ENCODE measurements around the gene KLF2. TPM values are rescaled to one million over a fixed set of nuclear protein-coding genes. Genes with fewer than 3 reads are reported as not detected.

Gene KLF2
- total and polyA plus RNA-seq, 10 of the 15 experiments (the other 5 are each of a cell fraction or from before 2014, with no cell fraction given) = 0.16 to 13.7 (median 1.0) TPM

DNA sequence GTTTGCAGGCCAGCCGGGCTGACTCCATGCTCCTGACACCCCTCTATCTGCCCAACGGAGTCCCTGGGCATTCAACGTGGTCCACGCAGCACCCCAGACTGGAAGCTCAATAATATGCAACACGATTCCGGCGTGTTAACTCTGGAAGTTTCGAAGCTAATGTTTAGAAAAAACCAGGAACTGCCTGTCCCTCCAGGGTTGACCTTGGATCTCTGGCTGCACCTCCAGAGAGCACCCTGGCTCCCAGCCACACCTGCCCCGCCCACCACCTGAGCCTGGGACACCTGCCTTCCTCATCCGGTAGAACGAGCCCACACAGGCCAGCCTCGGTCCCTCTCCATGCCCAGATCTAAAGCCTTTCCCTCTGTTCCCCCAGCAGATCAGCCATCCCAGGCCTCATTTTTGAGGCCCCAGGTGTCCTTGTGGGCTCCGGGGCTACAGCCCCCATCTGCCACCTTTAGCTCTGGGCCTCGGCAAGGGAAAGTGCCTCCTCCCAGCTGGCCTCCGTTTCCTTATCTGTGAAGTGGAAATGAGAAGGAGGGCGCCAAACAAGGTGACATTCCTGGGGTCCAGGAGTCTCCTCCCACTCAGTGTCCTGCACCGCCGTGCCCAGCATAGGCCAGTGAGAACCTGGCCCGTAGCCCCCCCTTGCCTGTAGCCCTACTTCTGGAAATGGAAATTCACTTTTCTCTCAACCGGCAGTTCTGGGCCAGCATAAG lies 38.7 kb downstream of the KLF2 start (continued):
- TF ChIP-seq ZNF24 (IDR thresholded peaks at IDR 0.05) (no peak), ATF7 (IDR thresholded peaks at IDR 0.05; ENCODE audit: low read depth) (no peak), ELK1 (IDR thresholded peaks at IDR 0.05; ENCODE audit: low read depth, low read length) (no peak), BACH1 (IDR thresholded peaks at IDR 0.05; ENCODE audit: borderline replicate concordance) (no peak)

- H4K20me1 ChIP-seq (ENCODE audit: control insufficient read depth, insufficient read depth) = 0 out of 2 replicates have a peak, but pooled peaks cover 2% of the 10 kb centered on the region
- TF ChIP-seq HCFC1 (IDR thresholded peaks at IDR 0.05; ENCODE audit: low read length) (no peak), ZNF592 (IDR thresholded peaks at IDR 0.05) (no peak), SMC3 (IDR thresholded peaks at IDR 0.05; ENCODE audit: borderline replicate concordance, low read length) (no peak), IKZF2 (IDR thresholded peaks at IDR 0.05) (no peak), TCF3 (IDR thresholded peaks at IDR 0.05; ENCODE audit: borderline replicate concordance, insufficient read depth, low read depth, low read length) (no peak), CHD1 (IDR thresholded peaks at IDR 0.05; ENCODE audit: low read depth, low read length) (no peak), CBFB (IDR thresholded peaks at IDR 0.05; ENCODE audit: low read depth) (no peak), CBX3 (IDR thresholded peaks at IDR 0.05; ENCODE audit: borderline replicate concordance, low read depth) (no peak), MTA2 (IDR thresholded peaks at IDR 0.05; ENCODE audit: low read depth) (no peak), TAF1 (IDR thresholded peaks at IDR 0.05; ENCODE audit: borderline replicate concordance, low read depth, low read length) (no peak), IKZF1 (conservative IDR thresholded peaks at IDR 0.05) (no peak)
- TF ChIP-seq, protein P1, sequence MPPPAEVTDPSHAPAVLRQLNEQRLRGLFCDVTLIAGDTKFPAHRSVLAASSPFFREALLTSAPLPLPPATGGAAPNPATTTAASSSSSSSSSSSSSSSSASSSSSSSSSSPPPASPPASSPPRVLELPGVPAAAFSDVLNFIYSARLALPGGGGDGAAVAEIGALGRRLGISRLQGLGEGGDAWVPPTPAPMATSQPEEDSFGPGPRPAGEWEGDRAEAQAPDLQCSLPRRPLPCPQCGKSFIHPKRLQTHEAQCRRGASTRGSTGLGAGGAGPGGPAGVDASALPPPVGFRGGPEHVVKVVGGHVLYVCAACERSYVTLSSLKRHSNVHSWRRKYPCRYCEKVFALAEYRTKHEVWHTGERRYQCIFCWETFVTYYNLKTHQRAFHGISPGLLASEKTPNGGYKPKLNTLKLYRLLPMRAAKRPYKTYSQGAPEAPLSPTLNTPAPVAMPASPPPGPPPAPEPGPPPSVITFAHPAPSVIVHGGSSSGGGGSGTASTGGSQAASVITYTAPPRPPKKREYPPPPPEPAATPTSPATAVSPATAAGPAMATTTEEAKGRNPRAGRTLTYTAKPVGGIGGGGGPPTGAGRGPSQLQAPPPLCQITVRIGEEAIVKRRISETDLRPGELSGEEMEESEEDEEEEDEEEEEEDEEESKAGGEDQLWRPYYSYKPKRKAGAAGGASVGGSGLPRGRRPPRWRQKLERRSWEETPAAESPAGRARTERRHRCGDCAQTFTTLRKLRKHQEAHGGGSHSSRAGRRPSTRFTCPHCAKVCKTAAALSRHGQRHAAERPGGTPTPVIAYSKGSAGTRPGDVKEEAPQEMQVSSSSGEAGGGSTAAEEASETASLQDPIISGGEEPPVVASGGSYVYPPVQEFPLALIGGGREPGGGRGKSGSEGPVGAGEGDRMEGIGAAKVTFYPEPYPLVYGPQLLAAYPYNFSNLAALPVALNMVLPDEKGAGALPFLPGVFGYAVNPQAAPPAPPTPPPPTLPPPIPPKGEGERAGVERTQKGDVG (CRISPR knock-in tag; IDR thresholded peaks at IDR 0.05) = no peak
These were observed 39.2 kb downstream of the KLF2 start for GRCh38 chr19:16363852-16364230.

More at GRCh38 chr19:16363852-16364230, 39.2 kb downstream of the KLF2 start:
- WGBS (ENCODE audit: insufficient coverage, insufficient replicate concordance, low lambda C conversion rate, missing lambda C conversion rate) = 95% methylated on average over 11 of the region's 11 CpGs
- RAD21 ChIA-PET (ENCODE audit: unreplicated experiment) = no interaction called here
- no TSS peak for BruUV-seq (replicated peaks)
- CTCF ChIA-PET = interaction anchor here (1.6 kb wide), 1 partner anchor 117 kb away, joined by 4 read pairs; no protein-coding TSS in a partner anchor
- peaks cover 31% of the 10 kb centered on the region for H3K4me1 ChIP-seq (ENCODE audit: control insufficient read depth, insufficient read depth, low read length)
- FAIRE-seq (no peak), DNase-seq (ENCODE audit: low read depth, low spot score) (no peak), ATAC-seq (no peak)
- SMC1A ChIA-PET (ENCODE audit: uncharacterized antibody, unreplicated experiment) = no interaction called here
- in situ Hi-C loops (cut with MboI) = no loop called here
- no peaks in the 10 kb centered on the region for H3K9me3 ChIP-seq (replicated peaks; ENCODE audit: control insufficient read depth, insufficient read depth, low read length)
- H2AFZ ChIP-seq (ENCODE audit: control insufficient read depth, low read depth, low read length) = no peak overlapping the region
- H3K4me3 ChIP-seq = no peak overlapping the region
- H3K36me3 ChIP-seq (ENCODE audit: control insufficient read depth in 2 of 2, insufficient read depth in 2 of 2, low read length in 1 of 2) = no peaks in the 10 kb centered on the region; a peak in 1 of 4 replicates
- no peak overlapping the region for H3K4me2 ChIP-seq (ENCODE audit: control insufficient read depth, insufficient read depth)
- POLR2A ChIA-PET = interaction anchor here (1.2 kb wide), 1 partner anchor 33 kb away, joined by 3 read pairs; no protein-coding TSS in a partner anchor
- H3K79me2 ChIP-seq (ENCODE audit: control insufficient read depth, insufficient read depth, low read length) = no peaks in the 10 kb centered on the region
- intact Hi-C loops (cut with micrococcal nuclease; ENCODE audit: unreplicated experiment) = no loop called here
- H3K9ac ChIP-seq (ENCODE audit: control insufficient read depth, insufficient read depth, low read length) = no peak overlapping the region
- no peak overlapping the region for H3K27ac ChIP-seq (ENCODE audit: control insufficient read depth, insufficient read depth)
- no peaks in the 10 kb centered on the region for H3K27me3 ChIP-seq (replicated peaks in 1 of 2; ENCODE audit: control insufficient read depth in 2 of 2, insufficient read depth in 2 of 2, low read length in 1 of 2)
